WTC11 (cell line): Measurements from ENCODE around the gene KLB. TPM values are rescaled to one million over a fixed set of nuclear protein-coding genes. Genes with fewer than 3 reads are reported as not detected.
A peak's percentile ranks its signal among the peaks of the same experiment; 100 is the strongest.

Experiments
- ATAC-seq: fragments of 200-7000 bp; cut with Tn5 transposase; 2 replicates; pipeline ENCODE4 v1.10.0; 2021; ENCODE audit warnings: mild to moderate bottlenecking, moderate library complexity
- CTCF ChIA-PET: fragments of 300-600 bp; sonication (Branson Sonifier 250); formaldehyde crosslinking; loops from one replicate; lab custom pipeline; 2021; ENCODE audit warnings: antibody characterized with exemption; lab: Charles Lee
- POLR2A ChIA-PET: fragments of 350-600 bp; sonication (Branson Sonifier 250); formaldehyde crosslinking; loops from one replicate; lab custom pipeline; 2021; ENCODE audit warnings: antibody characterized with exemption; lab: Charles Lee
- DNase-seq: peaks from one replicate; pipeline ENCODE4 v3.0.0; 2021; ENCODE audit warnings: low spot score
- H3K27ac Mint-ChIP-seq: 2 replicates; pipeline ENCODE4 v1.8.0; 2021; ENCODE audit warnings: mixed read lengths
- H3K27me3 Mint-ChIP-seq: 2 replicates; pipeline ENCODE4 v1.8.0; 2021; ENCODE audit warnings: low read depth, mild to moderate bottlenecking, moderate library complexity, mixed read lengths
- H3K36me3 Mint-ChIP-seq: 2 replicates; pipeline ENCODE4 v1.8.0; 2021; ENCODE audit warnings: mixed read lengths
- H3K4me1 Mint-ChIP-seq: 2 replicates; pipeline ENCODE4 v1.8.0; 2022; ENCODE audit warnings: mixed read lengths
- H3K4me3 Mint-ChIP-seq: 2 replicates; pipeline ENCODE4 v1.8.0; 2021; ENCODE audit warnings: mild to moderate bottlenecking, moderate library complexity, mixed read lengths
- H3K9me3 Mint-ChIP-seq: 2 replicates; pipeline ENCODE4 v1.8.0; 2021; ENCODE audit warnings: mixed read lengths
- ATF1 ChIP-seq: sonication (generic); formaldehyde crosslinking; IDR thresholded peaks from 2 replicates; pipeline ENCODE4 v1.8.1; 2023; ENCODE audit warnings: mild to moderate bottlenecking, moderate library complexity, missing genetic modification reagents
- CREB1 ChIP-seq: sonication (generic); formaldehyde crosslinking; IDR thresholded peaks from 2 replicates; pipeline ENCODE4 v1.8.0; 2023; ENCODE audit warnings: mild to moderate bottlenecking, missing genetic modification reagents
- FOXP1 ChIP-seq: sonication (generic); formaldehyde crosslinking; IDR thresholded peaks from 2 replicates; pipeline ENCODE4 v1.8.0; 2022; ENCODE audit warnings: missing genetic modification reagents, mild to moderate bottlenecking, moderate library complexity, borderline replicate concordance
- IRF1 ChIP-seq: sonication (generic); formaldehyde crosslinking; IDR thresholded peaks from 2 replicates; pipeline ENCODE4 v1.8.0; 2023; ENCODE audit warnings: missing genetic modification reagents
- JUN ChIP-seq: sonication (generic); formaldehyde crosslinking; IDR thresholded peaks from 2 replicates; pipeline ENCODE4 v1.8.0; 2023; ENCODE audit warnings: mild to moderate bottlenecking, missing genetic modification reagents
- NFATC4 ChIP-seq: fragments of 250-450 bp; sonication (Bioruptor Pico); IDR thresholded peaks from 2 replicates; pipeline ENCODE4 v1.9.0; 2021; ENCODE audit warnings: mild to moderate bottlenecking
- RORB ChIP-seq: fragments of 250-450 bp; sonication (Bioruptor Pico); IDR thresholded peaks from 2 replicates; pipeline ENCODE4 v1.9.0; 2021; ENCODE audit warnings: mild to moderate bottlenecking
- TP53 ChIP-seq: sonication (generic); formaldehyde crosslinking; IDR thresholded peaks from 2 replicates; pipeline ENCODE4 v1.8.1; 2023; ENCODE audit warnings: mild to moderate bottlenecking, missing genetic modification reagents
- USF2 ChIP-seq: sonication (generic); formaldehyde crosslinking; IDR thresholded peaks from 2 replicates; pipeline ENCODE4 v1.8.1; 2023; ENCODE audit warnings: mild to moderate bottlenecking, missing genetic modification reagents, moderate library complexity
- ZBTB21 ChIP-seq: sonication (generic); formaldehyde crosslinking; IDR thresholded peaks from 2 replicates; pipeline ENCODE4 v1.8.1; 2023; ENCODE audit warnings: mild to moderate bottlenecking, missing genetic modification reagents, borderline replicate concordance
- ZNF396 ChIP-seq: fragments of 250-450 bp; sonication (Bioruptor Pico); IDR thresholded peaks from 2 replicates; pipeline ENCODE4 v1.8.0; 2021; ENCODE audit warnings: mild to moderate bottlenecking, moderate library complexity, borderline replicate concordance
- ZNF671 ChIP-seq: fragments of 250-450 bp; sonication (Bioruptor Pico); IDR thresholded peaks from 2 replicates; pipeline ENCODE4 v1.8.0; 2021; ENCODE audit warnings: mild to moderate bottlenecking
- total RNA-seq: library from RNA; stranded (reverse); gene quantifications from 3 replicates; pipeline ENCODE4 v1.2.3, GENCODE V29; 2021
- TF ChIP-seq, protein P1 (sequence below): sonication (generic); formaldehyde crosslinking; IDR thresholded peaks from 2 replicates; pipeline ENCODE4 v1.8.1; 2023; ENCODE audit warnings: mild to moderate bottlenecking, missing genetic modification reagents
- TF ChIP-seq, protein P2 (sequence below): fragments of 250-450 bp; sonication (Bioruptor Pico); IDR thresholded peaks from 2 replicates; pipeline ENCODE4 v1.9.0; 2021; ENCODE audit warnings: mild to moderate bottlenecking
- TF ChIP-seq, protein P3 (sequence below): sonication (generic); formaldehyde crosslinking; IDR thresholded peaks from 2 replicates; pipeline ENCODE4 v1.8.0; 2022; ENCODE audit warnings: mild to moderate bottlenecking, missing genetic modification reagents
- TF ChIP-seq, protein P4 (sequence below): sonication (generic); formaldehyde crosslinking; IDR thresholded peaks from 2 replicates; pipeline ENCODE4 v1.8.1; 2022; ENCODE audit warnings: missing genetic modification reagents, borderline replicate concordance

Gene KLB
- total RNA-seq, 1 experiment from 2014 or later, result not detected

DNA sequence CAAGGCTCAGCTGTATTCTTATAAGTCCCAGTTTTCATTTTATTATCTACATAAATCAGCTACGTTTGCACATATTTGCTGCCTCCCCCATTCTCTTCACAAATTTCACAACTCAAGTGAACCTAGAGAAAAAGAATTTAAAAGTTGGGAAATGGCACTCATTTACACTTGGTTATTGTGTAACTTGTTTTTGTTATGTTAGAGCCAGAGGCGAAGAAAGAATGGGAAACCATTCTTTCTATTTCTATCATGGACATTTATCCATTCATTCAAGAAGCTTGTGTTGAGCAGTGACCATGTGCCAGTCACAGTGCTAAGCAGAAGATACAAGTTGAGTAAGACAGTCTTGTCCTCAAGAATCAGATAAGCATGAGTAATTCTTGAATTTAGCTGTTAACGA, 65.7 kb downstream of the KLB start:
- peaks cover 4% of the 10 kb centered on the region; the same call in 1 of the 2 replicates for H3K4me1 Mint-ChIP-seq
- H3K27me3 Mint-ChIP-seq, result no peaks in the 10 kb centered on the region
- CTCF ChIA-PET, result no interaction called here
- no peak for DNase-seq
- no peak overlapping the region for H3K4me3 Mint-ChIP-seq
- no peak overlapping the region for H3K27ac Mint-ChIP-seq
- TF ChIP-seq NFATC4 (CRISPR knock-in tag), result no peak
- TF ChIP-seq CREB1, result no peak
- no peak for TF ChIP-seq ZNF671 (CRISPR knock-in tag)
- TF ChIP-seq, protein P1, sequence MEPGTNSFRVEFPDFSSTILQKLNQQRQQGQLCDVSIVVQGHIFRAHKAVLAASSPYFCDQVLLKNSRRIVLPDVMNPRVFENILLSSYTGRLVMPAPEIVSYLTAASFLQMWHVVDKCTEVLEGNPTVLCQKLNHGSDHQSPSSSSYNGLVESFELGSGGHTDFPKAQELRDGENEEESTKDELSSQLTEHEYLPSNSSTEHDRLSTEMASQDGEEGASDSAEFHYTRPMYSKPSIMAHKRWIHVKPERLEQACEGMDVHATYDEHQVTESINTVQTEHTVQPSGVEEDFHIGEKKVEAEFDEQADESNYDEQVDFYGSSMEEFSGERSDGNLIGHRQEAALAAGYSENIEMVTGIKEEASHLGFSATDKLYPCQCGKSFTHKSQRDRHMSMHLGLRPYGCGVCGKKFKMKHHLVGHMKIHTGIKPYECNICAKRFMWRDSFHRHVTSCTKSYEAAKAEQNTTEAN (CRISPR knock-in tag), result no peak
- TF ChIP-seq ZNF396 (CRISPR knock-in tag), result no peak
- H3K9me3 Mint-ChIP-seq, result no peaks in the 10 kb centered on the region
- ATAC-seq, result no peak
- peaks cover 40% of the 10 kb centered on the region for H3K36me3 Mint-ChIP-seq
- POLR2A ChIA-PET, result no interaction called here

- no peak overlapping the region; the same call in 1 of the 2 replicates for H3K27ac Mint-ChIP-seq
- H3K4me1 Mint-ChIP-seq, result no peaks in the 10 kb centered on the region
- peaks cover 24% of the 10 kb centered on the region for H3K36me3 Mint-ChIP-seq
- H3K27me3 Mint-ChIP-seq, result no peaks in the 10 kb centered on the region
- H3K4me3 Mint-ChIP-seq, result no peak overlapping the region
- TF ChIP-seq ZBTB21 (CRISPR knock-in tag) (no peak), ATF1 (no peak), ZNF671 (CRISPR knock-in tag) (no peak), USF2 (CRISPR knock-in tag) (no peak), RORB (CRISPR knock-in tag) (no peak), IRF1 (CRISPR knock-in tag) (no peak)
- TF ChIP-seq, protein P2, sequence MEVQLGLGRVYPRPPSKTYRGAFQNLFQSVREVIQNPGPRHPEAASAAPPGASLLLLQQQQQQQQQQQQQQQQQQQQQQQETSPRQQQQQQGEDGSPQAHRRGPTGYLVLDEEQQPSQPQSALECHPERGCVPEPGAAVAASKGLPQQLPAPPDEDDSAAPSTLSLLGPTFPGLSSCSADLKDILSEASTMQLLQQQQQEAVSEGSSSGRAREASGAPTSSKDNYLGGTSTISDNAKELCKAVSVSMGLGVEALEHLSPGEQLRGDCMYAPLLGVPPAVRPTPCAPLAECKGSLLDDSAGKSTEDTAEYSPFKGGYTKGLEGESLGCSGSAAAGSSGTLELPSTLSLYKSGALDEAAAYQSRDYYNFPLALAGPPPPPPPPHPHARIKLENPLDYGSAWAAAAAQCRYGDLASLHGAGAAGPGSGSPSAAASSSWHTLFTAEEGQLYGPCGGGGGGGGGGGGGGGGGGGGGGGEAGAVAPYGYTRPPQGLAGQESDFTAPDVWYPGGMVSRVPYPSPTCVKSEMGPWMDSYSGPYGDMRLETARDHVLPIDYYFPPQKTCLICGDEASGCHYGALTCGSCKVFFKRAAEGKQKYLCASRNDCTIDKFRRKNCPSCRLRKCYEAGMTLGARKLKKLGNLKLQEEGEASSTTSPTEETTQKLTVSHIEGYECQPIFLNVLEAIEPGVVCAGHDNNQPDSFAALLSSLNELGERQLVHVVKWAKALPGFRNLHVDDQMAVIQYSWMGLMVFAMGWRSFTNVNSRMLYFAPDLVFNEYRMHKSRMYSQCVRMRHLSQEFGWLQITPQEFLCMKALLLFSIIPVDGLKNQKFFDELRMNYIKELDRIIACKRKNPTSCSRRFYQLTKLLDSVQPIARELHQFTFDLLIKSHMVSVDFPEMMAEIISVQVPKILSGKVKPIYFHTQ (CRISPR knock-in tag), result no peak
- TF ChIP-seq, all 79 proteins: peak for 0
- DNase-seq (no peak), ATAC-seq (no peak)
- CTCF ChIA-PET, result no interaction called here
- H3K9me3 Mint-ChIP-seq, result no peaks in the 10 kb centered on the region
- POLR2A ChIA-PET, result no interaction called here
Observed at GRCh38 chr4:39476187-39476895, 69.6 kb downstream of the KLB start.

GRCh38 chr4:39480251-39480650, 73.5 kb downstream of the KLB start:
- TF ChIP-seq FOXP1 (CRISPR knock-in tag), result no peak
- TF ChIP-seq, protein P3, sequence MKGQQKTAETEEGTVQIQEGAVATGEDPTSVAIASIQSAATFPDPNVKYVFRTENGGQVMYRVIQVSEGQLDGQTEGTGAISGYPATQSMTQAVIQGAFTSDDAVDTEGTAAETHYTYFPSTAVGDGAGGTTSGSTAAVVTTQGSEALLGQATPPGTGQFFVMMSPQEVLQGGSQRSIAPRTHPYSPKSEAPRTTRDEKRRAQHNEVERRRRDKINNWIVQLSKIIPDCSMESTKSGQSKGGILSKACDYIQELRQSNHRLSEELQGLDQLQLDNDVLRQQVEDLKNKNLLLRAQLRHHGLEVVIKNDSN, result no peak
- no peak for TF ChIP-seq TP53
- no peak for TF ChIP-seq ZNF671 (CRISPR knock-in tag)
- TF ChIP-seq, protein P4, sequence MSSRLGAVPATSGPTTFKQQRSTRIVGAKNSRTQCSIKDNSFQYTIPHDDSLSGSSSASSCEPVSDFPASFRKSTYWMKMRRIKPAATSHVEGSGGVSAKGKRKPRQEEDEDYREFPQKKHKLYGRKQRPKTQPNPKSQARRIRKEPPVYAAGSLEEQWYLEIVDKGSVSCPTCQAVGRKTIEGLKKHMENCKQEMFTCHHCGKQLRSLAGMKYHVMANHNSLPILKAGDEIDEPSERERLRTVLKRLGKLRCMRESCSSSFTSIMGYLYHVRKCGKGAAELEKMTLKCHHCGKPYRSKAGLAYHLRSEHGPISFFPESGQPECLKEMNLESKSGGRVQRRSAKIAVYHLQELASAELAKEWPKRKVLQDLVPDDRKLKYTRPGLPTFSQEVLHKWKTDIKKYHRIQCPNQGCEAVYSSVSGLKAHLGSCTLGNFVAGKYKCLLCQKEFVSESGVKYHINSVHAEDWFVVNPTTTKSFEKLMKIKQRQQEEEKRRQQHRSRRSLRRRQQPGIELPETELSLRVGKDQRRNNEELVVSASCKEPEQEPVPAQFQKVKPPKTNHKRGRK, result no peak
- no peak for TF ChIP-seq JUN
- TF ChIP-seq, all 79 proteins: peak for 0
- DNase-seq, result no peak
- Mint-ChIP-seq H3K27ac (peak overlapping the region; percentile 67), H3K27me3 (no peaks in the 10 kb centered on the region), H3K9me3 (peaks cover 10% of the 10 kb centered on the region), H3K36me3 (peaks cover 15% of the 10 kb centered on the region), H3K4me1 (no peaks in the 10 kb centered on the region), H3K4me3 (no peak overlapping the region)
- POLR2A ChIA-PET, result no interaction called here
- no peak for ATAC-seq
- CTCF ChIA-PET, result interaction anchor here (0.9 kb wide), 1 partner anchor 11 kb away, joined by 3 read pairs; no protein-coding TSS in a partner anchor
